Measurements from ENCODE around the gene ABLIM3. TPM values are rescaled to one million over a fixed set of nuclear protein-coding genes. Genes with fewer than 3 reads are reported as not detected.
A peak's percentile ranks its signal among the peaks of the same experiment; 100 is the strongest.

The ABLIM3 gene
- total and polyA plus RNA-seq, 4 donors: 8.0 to 54.2 (median 33.6) TPM

GRCh38 chr5:149265597-149265996 is 124.3 kb downstream of the ABLIM3 start:
- DNase-seq: peak in 2 of 3 donors; percentile 51 to 61
- WGBS, 2 donors: 16 to 18% methylated on average over 4 of the region's 4 CpGs
- TF ChIP-seq, protein P1, sequence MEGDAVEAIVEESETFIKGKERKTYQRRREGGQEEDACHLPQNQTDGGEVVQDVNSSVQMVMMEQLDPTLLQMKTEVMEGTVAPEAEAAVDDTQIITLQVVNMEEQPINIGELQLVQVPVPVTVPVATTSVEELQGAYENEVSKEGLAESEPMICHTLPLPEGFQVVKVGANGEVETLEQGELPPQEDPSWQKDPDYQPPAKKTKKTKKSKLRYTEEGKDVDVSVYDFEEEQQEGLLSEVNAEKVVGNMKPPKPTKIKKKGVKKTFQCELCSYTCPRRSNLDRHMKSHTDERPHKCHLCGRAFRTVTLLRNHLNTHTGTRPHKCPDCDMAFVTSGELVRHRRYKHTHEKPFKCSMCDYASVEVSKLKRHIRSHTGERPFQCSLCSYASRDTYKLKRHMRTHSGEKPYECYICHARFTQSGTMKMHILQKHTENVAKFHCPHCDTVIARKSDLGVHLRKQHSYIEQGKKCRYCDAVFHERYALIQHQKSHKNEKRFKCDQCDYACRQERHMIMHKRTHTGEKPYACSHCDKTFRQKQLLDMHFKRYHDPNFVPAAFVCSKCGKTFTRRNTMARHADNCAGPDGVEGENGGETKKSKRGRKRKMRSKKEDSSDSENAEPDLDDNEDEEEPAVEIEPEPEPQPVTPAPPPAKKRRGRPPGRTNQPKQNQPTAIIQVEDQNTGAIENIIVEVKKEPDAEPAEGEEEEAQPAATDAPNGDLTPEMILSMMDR (IDR thresholded peaks at IDR 0.05; ENCODE audit: control extremely low read depth, extremely low read depth): peak; percentile 16
- peaks cover 0 to 9% (median under 1%) of the 10 kb centered on the region in 3 donors for H3K27me3 ChIP-seq (ENCODE audit: control insufficient read depth in 3 of 3, insufficient read depth in 3 of 3, low read length in 2 of 3)
- H3K9me3 ChIP-seq (ENCODE audit: control insufficient read depth in 4 of 4, insufficient read depth in 3 of 4, low read length in 3 of 4): peaks cover 0 to 6% (median under 1%) of the 10 kb centered on the region in 4 donors
- no peak overlapping the region for H3K9ac ChIP-seq (ENCODE audit: insufficient read depth in 1 of 2, low read length in 2 of 2)
- H3K36me3 ChIP-seq (ENCODE audit: control insufficient read depth in 4 of 4, insufficient read depth in 4 of 4, low read length in 4 of 4): no peaks in the 10 kb centered on the region
- no peaks in the 10 kb centered on the region for H3K4me1 ChIP-seq (ENCODE audit: control insufficient read depth in 5 of 5, insufficient read depth in 5 of 5, low read length in 5 of 5)
- peak; percentile 19 for ATAC-seq (ENCODE audit: insufficient read depth, low FRiP score)
- H3K4me3 ChIP-seq: no peak overlapping the region
- H3K27ac ChIP-seq (ENCODE audit: low read depth in 1 of 2, low read length in 1 of 2): no peak overlapping the region

DNA sequence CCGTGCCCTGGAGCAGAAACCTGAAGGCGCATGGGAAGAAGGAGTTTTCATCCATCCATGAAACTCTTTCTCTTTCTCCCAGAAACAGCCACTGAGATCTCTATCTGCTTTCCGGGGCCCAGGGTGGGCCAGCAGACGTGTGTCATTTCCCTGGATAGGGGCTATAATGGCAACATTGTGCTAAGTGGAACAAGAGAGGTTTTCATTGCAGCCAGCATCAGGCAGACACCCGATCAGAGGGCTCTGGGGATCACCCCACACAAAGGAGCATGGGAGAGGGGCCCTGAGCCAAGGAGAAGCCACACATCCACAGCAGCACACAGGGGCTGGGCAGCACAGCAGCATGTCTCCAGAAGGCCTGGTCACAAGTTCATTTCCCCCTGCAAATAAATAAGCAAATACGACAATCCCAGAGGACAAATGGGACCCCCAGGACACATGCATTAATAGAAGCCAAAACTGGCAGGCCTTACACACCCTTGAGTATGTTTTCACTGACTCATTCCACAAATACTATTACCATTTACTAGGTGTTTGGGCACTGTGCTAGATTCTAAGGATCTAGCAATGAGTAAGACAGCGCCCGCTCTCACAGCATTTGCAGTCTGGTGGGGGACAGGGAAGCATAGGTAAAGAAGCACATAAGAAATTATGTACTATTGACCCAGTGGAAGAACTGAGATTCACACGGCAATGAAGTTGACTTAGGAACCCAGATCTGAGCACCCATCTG is 126.1 kb downstream of the ABLIM3 start:
- H3K4me3 ChIP-seq: no peak overlapping the region
- H3K36me3 ChIP-seq (ENCODE audit: control insufficient read depth in 4 of 4, insufficient read depth in 4 of 4, low read length in 4 of 4): no peaks in the 10 kb centered on the region
- peaks cover 0 to 10% (median 8%) of the 10 kb centered on the region in 3 donors for H3K27me3 ChIP-seq (ENCODE audit: control insufficient read depth in 3 of 3, insufficient read depth in 3 of 3, low read length in 2 of 3)
- DNase-seq: no peak
- peaks cover 0 to 7% (median 0%) of the 10 kb centered on the region in 5 donors for H3K4me1 ChIP-seq (ENCODE audit: control insufficient read depth in 5 of 5, insufficient read depth in 5 of 5, low read length in 5 of 5)
- 92 to 95% methylated on average over 9 of the region's 9 CpGs for WGBS, 2 donors
- TF ChIP-seq, protein P1 (IDR thresholded peaks at IDR 0.05; ENCODE audit: control extremely low read depth, extremely low read depth): no peak
- peaks cover 0 to 6% (median under 1%) of the 10 kb centered on the region in 4 donors for H3K9me3 ChIP-seq (ENCODE audit: control insufficient read depth in 4 of 4, insufficient read depth in 3 of 4, low read length in 3 of 4)
- H3K9ac ChIP-seq (ENCODE audit: insufficient read depth in 1 of 2, low read length in 2 of 2): no peak overlapping the region
- ATAC-seq (ENCODE audit: insufficient read depth, low FRiP score): no peak
- no peak overlapping the region for H3K27ac ChIP-seq (ENCODE audit: low read depth in 1 of 2, low read length in 1 of 2)

GRCh38 chr5:149268928-149269557 is 127.8 kb downstream of the ABLIM3 start:
- DNase-seq: peak in 2 of 3 donors; percentile 43 to 52
- no peak for ATAC-seq (ENCODE audit: insufficient read depth, low FRiP score)

More at GRCh38 chr5:149268928-149269557, 127.8 kb downstream of the ABLIM3 start:
- Histone ChIP-seq H3K27ac (ENCODE audit: low read depth in 1 of 2, low read length in 1 of 2) (no peak overlapping the region), H3K36me3 (ENCODE audit: control insufficient read depth in 4 of 4, insufficient read depth in 4 of 4, low read length in 4 of 4) (no peaks in the 10 kb centered on the region), H3K4me1 (ENCODE audit: control insufficient read depth in 5 of 5, insufficient read depth in 5 of 5, low read length in 5 of 5) (peaks cover 0 to 13% (median 6%) of the 10 kb centered on the region in 5 donors), H3K4me3 (no peak overlapping the region), H3K9me3 (ENCODE audit: control insufficient read depth in 4 of 4, insufficient read depth in 3 of 4, low read length in 3 of 4) (peaks cover 0 to 6% (median under 1%) of the 10 kb centered on the region in 4 donors), H3K27me3 (ENCODE audit: control insufficient read depth in 3 of 3, insufficient read depth in 3 of 3, low read length in 2 of 3) (peaks cover 0 to 21% (median 15%) of the 10 kb centered on the region in 3 donors), H3K9ac (ENCODE audit: insufficient read depth in 1 of 2, low read length in 2 of 2) (no peak overlapping the region)
- TF ChIP-seq, protein P1 (IDR thresholded peaks at IDR 0.05; ENCODE audit: control extremely low read depth, extremely low read depth): peak; percentile 43
- 70% methylated on average over 6 of the region's 6 CpGs for WGBS, 2 donors
